Body of pancreas (tissue), 4 donors: ENCODE results near the gene SAMD10.

ENCODE experiments used
- POLR2A ChIP-seq, 3 donors: fragments of 450-650 bp; IDR thresholded peaks; one replicate each; pipeline ENCODE4 v1.6.1; 2016; ENCODE audit warnings: antibody characterized with exemption in 3 of 3, mild to moderate bottlenecking in 2 of 3
- TF ChIP-seq, protein P1 (sequence below), 7 experiments: fragments of 450-650 bp in 4 of 7; fragments of 200-600 bp in 3 of 7; sonication (generic) in 3 of 7; IDR thresholded peaks; one replicate each; pipeline ENCODE4 v1.5.1; 2016 to 2019; ENCODE audit warnings: antibody characterized with exemption in 7 of 7

DNA sequence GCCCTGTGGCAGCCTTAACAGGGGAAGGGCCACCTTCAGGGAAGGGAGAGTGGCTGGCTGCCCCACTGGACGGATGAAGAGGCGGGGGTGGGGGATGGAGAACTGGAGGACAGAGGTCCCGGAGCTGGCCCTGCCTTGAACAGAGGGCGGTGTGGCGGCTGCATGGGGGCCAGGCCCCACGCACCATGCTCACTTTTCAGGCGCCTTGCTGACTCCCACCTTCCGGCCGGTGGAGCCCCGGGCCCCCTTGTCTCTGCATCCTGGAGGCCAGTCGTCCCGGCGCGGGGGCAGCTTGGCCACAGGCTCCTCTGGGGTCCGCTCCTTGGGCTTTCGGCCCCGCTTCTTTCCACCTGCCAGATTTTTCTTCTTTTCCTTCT is 19.8 kb downstream of the SAMD10 start:
- TF ChIP-seq, protein P1, sequence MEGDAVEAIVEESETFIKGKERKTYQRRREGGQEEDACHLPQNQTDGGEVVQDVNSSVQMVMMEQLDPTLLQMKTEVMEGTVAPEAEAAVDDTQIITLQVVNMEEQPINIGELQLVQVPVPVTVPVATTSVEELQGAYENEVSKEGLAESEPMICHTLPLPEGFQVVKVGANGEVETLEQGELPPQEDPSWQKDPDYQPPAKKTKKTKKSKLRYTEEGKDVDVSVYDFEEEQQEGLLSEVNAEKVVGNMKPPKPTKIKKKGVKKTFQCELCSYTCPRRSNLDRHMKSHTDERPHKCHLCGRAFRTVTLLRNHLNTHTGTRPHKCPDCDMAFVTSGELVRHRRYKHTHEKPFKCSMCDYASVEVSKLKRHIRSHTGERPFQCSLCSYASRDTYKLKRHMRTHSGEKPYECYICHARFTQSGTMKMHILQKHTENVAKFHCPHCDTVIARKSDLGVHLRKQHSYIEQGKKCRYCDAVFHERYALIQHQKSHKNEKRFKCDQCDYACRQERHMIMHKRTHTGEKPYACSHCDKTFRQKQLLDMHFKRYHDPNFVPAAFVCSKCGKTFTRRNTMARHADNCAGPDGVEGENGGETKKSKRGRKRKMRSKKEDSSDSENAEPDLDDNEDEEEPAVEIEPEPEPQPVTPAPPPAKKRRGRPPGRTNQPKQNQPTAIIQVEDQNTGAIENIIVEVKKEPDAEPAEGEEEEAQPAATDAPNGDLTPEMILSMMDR (IDR thresholded peaks at IDR 0.05): no peak
- no peak for TF ChIP-seq POLR2A (IDR thresholded peaks at IDR 0.05)
